CD4-positive, alpha-beta T cell treated with Interferon alpha-2 for 1 hour (primary cell): ENCODE results near the gene NDUFB4.
"Not testable (repeated sequence)": the region's sequence is repeated elsewhere in the genome, so short reads cannot be mapped to it uniquely, and the experiment has no call there.

ENCODE experiments used
- DNase-seq, 2 donors: peaks; one replicate each; pipeline ENCODE4 v3.0.0-alpha.2; 2020 to 2022

Gene NDUFB4

GRCh38 chr3:120572027-120572426 lies 24.1 kb upstream of the NDUFB4 start:
- DNase-seq, result no peak

GRCh38 chr3:120587332-120587975 lies 8.7 kb upstream of the NDUFB4 start:
- DNase-seq, result no peak

GRCh38 chr3:120595788-120596115 lies 384 bp upstream of the NDUFB4 start:
- DNase-seq, result no peak

- no peak for DNase-seq
These were observed 702 bp downstream of the NDUFB4 start for GRCh38 chr3:120596853-120597223.

GRCh38 chr3:120597445-120598049 lies 1.4 kb downstream of the NDUFB4 start:
- DNase-seq, result peak in 1 of 2 donors; percentile 24

- DNase-seq, result no peak
These were observed 3.1 kb downstream of the NDUFB4 start for GRCh38 chr3:120599211-120599610.

- no peak for DNase-seq
These were observed 5.4 kb downstream of the NDUFB4 start for GRCh38 chr3:120601554-120601953.

GRCh38 chr3:120602682-120603081 lies 6.5 kb downstream of the NDUFB4 start:
- no peak for DNase-seq

GRCh38 chr3:120604382-120604781 lies 8.2 kb downstream of the NDUFB4 start:
- DNase-seq, result no peak

GRCh38 chr3:120604784-120605183 lies 8.6 kb downstream of the NDUFB4 start:
- DNase-seq, result no peak

- no peak for DNase-seq
These were observed 12.4 kb downstream of the NDUFB4 start for GRCh38 chr3:120608506-120608905.

GRCh38 chr3:120614765-120615164 lies 18.6 kb downstream of the NDUFB4 start:
- DNase-seq, result no peak

- no peak for DNase-seq
These were observed 19.9 kb downstream of the NDUFB4 start for GRCh38 chr3:120615847-120616609.

- not testable (repeated sequence) for DNase-seq
These were observed 20.6 kb downstream of the NDUFB4 start for GRCh38 chr3:120616745-120617144.

GRCh38 chr3:120622457-120622856 lies 26.3 kb downstream of the NDUFB4 start:
- DNase-seq, result no peak

- peak in 1 of 2 donors; percentile 7 for DNase-seq
These were observed 27.0 kb downstream of the NDUFB4 start for GRCh38 chr3:120622870-120623726.

GRCh38 chr3:120623727-120624093 lies 27.6 kb downstream of the NDUFB4 start:
- no peak for DNase-seq

GRCh38 chr3:120625159-120625586 lies 29.0 kb downstream of the NDUFB4 start:
- no peak for DNase-seq

- no peak for DNase-seq
These were observed 38.4 kb downstream of the NDUFB4 start for GRCh38 chr3:120634539-120634938.

- DNase-seq, result no peak
These were observed 40.8 kb downstream of the NDUFB4 start for GRCh38 chr3:120636795-120637401.

- no peak for DNase-seq
These were observed 41.9 kb downstream of the NDUFB4 start for GRCh38 chr3:120637851-120638559.

GRCh38 chr3:120638820-120639219 lies 42.7 kb downstream of the NDUFB4 start:
- DNase-seq, result not testable (repeated sequence)
